ENCODE data around the gene PPP1R14B. TPM values are rescaled to one million over a fixed set of nuclear protein-coding genes. Genes with fewer than 3 reads are reported as not detected.

Gene PPP1R14B
- polyA plus RNA-seq, 1 donor from 2014 or later, result 48.1 TPM

- Mint-ChIP-seq H3K9me3 (no peaks in the 10 kb centered on the region), H3K4me3 (peak overlapping the region; percentile 41 to 95 (median 78)), H3K27me3 (no peaks in the 10 kb centered on the region), H3K27ac (peak overlapping the region; percentile 96 to 100 (median 100)), H3K4me1 (peaks cover 38 to 45% (median 40%) of the 10 kb centered on the region in 3 donors), H3K36me3 (peaks cover 3% of the 10 kb centered on the region)
Measured at GRCh38 chr11:64237484-64237951, 9.2 kb downstream of the PPP1R14B start.

GRCh38 chr11:64235437-64236161 lies 11.1 kb downstream of the PPP1R14B start:
- Mint-ChIP-seq H3K9me3 (no peaks in the 10 kb centered on the region), H3K4me1 (peaks cover 30 to 52% (median 44%) of the 10 kb centered on the region in 3 donors), H3K4me3 (peak overlapping the region; percentile 91 to 97 (median 94)), H3K27ac (peak overlapping the region; percentile 88 to 100 (median 93)), H3K36me3 (peaks cover 3% of the 10 kb centered on the region), H3K27me3 (no peaks in the 10 kb centered on the region)

GRCh38 chr11:64234647-64235379 lies 11.9 kb downstream of the PPP1R14B start:
- H3K9me3 Mint-ChIP-seq, result no peaks in the 10 kb centered on the region
- peaks cover 29 to 45% (median 42%) of the 10 kb centered on the region in 3 donors for H3K4me1 Mint-ChIP-seq
- H3K4me3 Mint-ChIP-seq, result peak overlapping the region; percentile 91 to 97 (median 94)
- peak overlapping the region; percentile 88 to 100 (median 93) for H3K27ac Mint-ChIP-seq
- no peaks in the 10 kb centered on the region for H3K27me3 Mint-ChIP-seq
- H3K36me3 Mint-ChIP-seq, result peaks cover 3% of the 10 kb centered on the region

GRCh38 chr11:64233913-64234586 lies 12.7 kb downstream of the PPP1R14B start, which contains the start of gene VEGFB:
VEGFB (plus strand) TSS chr11:64234584; CDS start chr11:64234834, 250 bp downstream.
- H3K27ac Mint-ChIP-seq, result peak within 1 kb of the TSS; percentile 88 to 100 (median 93)
- H3K36me3 Mint-ChIP-seq, result peaks cover 3% of the 10 kb centered on the region
- peaks cover 35 to 47% (median 38%) of the 10 kb centered on the region in 3 donors for H3K4me1 Mint-ChIP-seq
- peak within 1 kb of the TSS; percentile 92 to 98 (median 96) for H3K4me3 Mint-ChIP-seq
- no peaks in the 10 kb centered on the region for H3K27me3 Mint-ChIP-seq
- no peaks in the 10 kb centered on the region for H3K9me3 Mint-ChIP-seq

- Mint-ChIP-seq H3K4me3 (peak overlapping the region; percentile 72 to 98 (median 82)), H3K4me1 (peaks cover 24 to 38% (median 33%) of the 10 kb centered on the region in 3 donors), H3K27ac (peak overlapping the region in 2 of 3 donors; percentile 86 to 99), H3K27me3 (no peaks in the 10 kb centered on the region), H3K9me3 (no peaks in the 10 kb centered on the region), H3K36me3 (peaks cover 2% of the 10 kb centered on the region)
Measured at GRCh38 chr11:64232967-64233315, 13.8 kb downstream of the PPP1R14B start.

GRCh38 chr11:64232182-64232966 lies 14.4 kb downstream of the PPP1R14B start:
- no peaks in the 10 kb centered on the region for H3K27me3 Mint-ChIP-seq
- peak overlapping the region in 2 of 3 donors; percentile 86 to 99 for H3K27ac Mint-ChIP-seq
- peaks cover 2% of the 10 kb centered on the region for H3K36me3 Mint-ChIP-seq
- H3K4me1 Mint-ChIP-seq, result peaks cover 19 to 36% (median 30%) of the 10 kb centered on the region in 3 donors
- peak overlapping the region; percentile 64 to 98 (median 92) for H3K4me3 Mint-ChIP-seq
- no peaks in the 10 kb centered on the region for H3K9me3 Mint-ChIP-seq

- peak overlapping the region; percentile 64 to 98 (median 86) for H3K4me3 Mint-ChIP-seq
- peaks cover 26 to 39% (median 26%) of the 10 kb centered on the region in 3 donors for H3K4me1 Mint-ChIP-seq
- no peaks in the 10 kb centered on the region for H3K27me3 Mint-ChIP-seq
- peaks cover 2% of the 10 kb centered on the region for H3K36me3 Mint-ChIP-seq
- no peaks in the 10 kb centered on the region for H3K9me3 Mint-ChIP-seq
- H3K27ac Mint-ChIP-seq, result peak overlapping the region; percentile 31 to 99 (median 97)
Measured at GRCh38 chr11:64231546-64231945, 15.2 kb downstream of the PPP1R14B start.

- Mint-ChIP-seq H3K9me3 (no peaks in the 10 kb centered on the region), H3K4me1 (peaks cover 26 to 39% (median 26%) of the 10 kb centered on the region in 3 donors), H3K27ac (peak overlapping the region; percentile 97 to 99 (median 97)), H3K36me3 (peaks cover 2% of the 10 kb centered on the region), H3K4me3 (peak overlapping the region; percentile 88 to 98 (median 96)), H3K27me3 (no peaks in the 10 kb centered on the region)
Measured at GRCh38 chr11:64230985-64231365, 15.8 kb downstream of the PPP1R14B start.

- peaks cover 22 to 34% (median 24%) of the 10 kb centered on the region in 3 donors for H3K4me1 Mint-ChIP-seq
Measured at GRCh38 chr11:64230171-64230984, 16.4 kb downstream of the PPP1R14B start, which contains the start of gene DNAJC4. DNAJC4 (plus strand) TSS chr11:64230548; CDS start chr11:64230855, 307 bp downstream.

GRCh38 chr11:64229744-64230170 lies 17.0 kb downstream of the PPP1R14B start:
- Mint-ChIP-seq H3K4me1 (peaks cover 24 to 34% (median 26%) of the 10 kb centered on the region in 3 donors), H3K4me3 (peak overlapping the region; percentile 88 to 98 (median 96)), H3K36me3 (no peaks in the 10 kb centered on the region), H3K9me3 (no peaks in the 10 kb centered on the region), H3K27me3 (no peaks in the 10 kb centered on the region), H3K27ac (peak overlapping the region; percentile 97 to 99 (median 97))

More at GRCh38 chr11:64230171-64230984, 16.4 kb downstream of the PPP1R14B start, which contains the start of gene DNAJC4:
- peak within 1 kb of the TSS; percentile 88 to 98 (median 96) for H3K4me3 Mint-ChIP-seq
- H3K27ac Mint-ChIP-seq, result peak within 1 kb of the TSS; percentile 97 to 99 (median 97)
- H3K36me3 Mint-ChIP-seq, result peaks cover 1% of the 10 kb centered on the region
- no peaks in the 10 kb centered on the region for H3K27me3 Mint-ChIP-seq
- no peaks in the 10 kb centered on the region for H3K9me3 Mint-ChIP-seq

- H3K9me3 Mint-ChIP-seq, result no peaks in the 10 kb centered on the region
- H3K4me1 Mint-ChIP-seq, result peaks cover 24 to 34% (median 26%) of the 10 kb centered on the region in 3 donors
- no peaks in the 10 kb centered on the region for H3K27me3 Mint-ChIP-seq
- H3K27ac Mint-ChIP-seq, result peak overlapping the region; percentile 62 to 99 (median 97)
- no peaks in the 10 kb centered on the region for H3K36me3 Mint-ChIP-seq
- H3K4me3 Mint-ChIP-seq, result peak overlapping the region; percentile 54 to 98 (median 92)
Measured at GRCh38 chr11:64229090-64229743, 17.5 kb downstream of the PPP1R14B start.

GRCh38 chr11:64227405-64227956 lies 19.3 kb downstream of the PPP1R14B start:
- Mint-ChIP-seq H3K9me3 (no peaks in the 10 kb centered on the region), H3K27ac (peak overlapping the region; percentile 76 to 91 (median 86)), H3K36me3 (no peaks in the 10 kb centered on the region), H3K27me3 (no peaks in the 10 kb centered on the region), H3K4me3 (peak overlapping the region; percentile 93 to 98 (median 96)), H3K4me1 (peaks cover 22 to 30% (median 26%) of the 10 kb centered on the region in 3 donors)
